Measurements from ENCODE around the gene RSPO3.

Gene RSPO3

DNA sequence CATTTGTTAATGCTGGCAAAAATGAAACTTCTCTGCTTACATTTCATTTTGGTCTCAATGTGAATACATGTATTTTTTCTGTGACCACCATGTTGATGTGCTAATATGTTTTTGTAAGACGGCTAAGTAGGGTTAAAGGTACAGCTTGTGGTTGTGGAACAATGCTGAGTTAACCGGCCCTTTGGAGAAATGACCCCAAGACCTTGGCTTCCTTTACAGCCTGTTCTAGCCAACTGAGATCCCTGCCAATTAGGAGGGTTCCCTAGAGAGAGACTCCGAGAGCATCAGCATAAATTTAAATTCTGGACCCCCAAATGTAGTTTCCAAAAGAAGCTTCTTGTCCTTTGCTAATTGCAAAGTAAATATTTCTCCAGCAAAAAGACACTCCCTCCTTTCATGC lies 44.4 kb downstream of the RSPO3 start:
- DNase-seq (ENCODE audit: low read depth in 2 of 2) = no peak

DNA sequence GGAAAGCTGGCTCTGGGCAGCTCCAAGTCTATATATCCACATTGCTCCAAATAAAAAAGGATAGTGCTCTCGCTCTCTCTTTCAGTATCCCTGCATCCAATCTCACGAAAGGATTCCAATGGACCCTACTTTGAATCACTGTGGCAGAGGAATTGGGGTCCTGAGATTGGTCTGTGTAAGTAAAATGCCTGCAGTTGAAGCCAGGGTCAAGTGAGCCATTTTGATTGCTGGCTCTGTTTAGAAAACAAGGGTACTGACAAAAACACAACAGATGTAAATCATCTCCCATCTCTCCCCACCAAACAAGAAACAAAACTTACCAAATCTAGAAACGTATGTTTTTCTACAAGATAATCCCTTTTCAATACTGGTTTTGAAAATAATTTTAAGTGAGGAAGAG lies 45.6 kb downstream of the RSPO3 start:
- no peak for DNase-seq (ENCODE audit: low read depth in 2 of 2)

DNA sequence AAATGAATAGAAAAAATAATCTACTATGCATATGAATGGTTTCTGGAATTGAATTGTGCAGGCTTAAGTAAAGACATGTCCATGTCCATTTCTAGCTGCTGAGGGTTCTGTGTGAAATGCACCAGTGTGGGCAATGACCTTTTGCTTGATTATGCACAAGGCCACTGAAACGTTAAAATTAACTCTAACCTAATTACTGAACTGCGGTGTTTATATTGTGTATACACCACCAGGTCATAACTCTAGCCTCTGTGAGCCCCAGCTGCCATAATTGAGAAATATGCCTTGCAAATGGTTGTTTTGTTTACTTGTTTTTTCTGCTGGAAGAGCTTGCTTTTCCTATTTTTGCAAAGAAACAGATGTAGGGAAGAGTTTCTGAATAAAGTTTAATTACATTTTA lies 46.1 kb downstream of the RSPO3 start:
- no peak for DNase-seq (ENCODE audit: low read depth in 2 of 2)

DNA sequence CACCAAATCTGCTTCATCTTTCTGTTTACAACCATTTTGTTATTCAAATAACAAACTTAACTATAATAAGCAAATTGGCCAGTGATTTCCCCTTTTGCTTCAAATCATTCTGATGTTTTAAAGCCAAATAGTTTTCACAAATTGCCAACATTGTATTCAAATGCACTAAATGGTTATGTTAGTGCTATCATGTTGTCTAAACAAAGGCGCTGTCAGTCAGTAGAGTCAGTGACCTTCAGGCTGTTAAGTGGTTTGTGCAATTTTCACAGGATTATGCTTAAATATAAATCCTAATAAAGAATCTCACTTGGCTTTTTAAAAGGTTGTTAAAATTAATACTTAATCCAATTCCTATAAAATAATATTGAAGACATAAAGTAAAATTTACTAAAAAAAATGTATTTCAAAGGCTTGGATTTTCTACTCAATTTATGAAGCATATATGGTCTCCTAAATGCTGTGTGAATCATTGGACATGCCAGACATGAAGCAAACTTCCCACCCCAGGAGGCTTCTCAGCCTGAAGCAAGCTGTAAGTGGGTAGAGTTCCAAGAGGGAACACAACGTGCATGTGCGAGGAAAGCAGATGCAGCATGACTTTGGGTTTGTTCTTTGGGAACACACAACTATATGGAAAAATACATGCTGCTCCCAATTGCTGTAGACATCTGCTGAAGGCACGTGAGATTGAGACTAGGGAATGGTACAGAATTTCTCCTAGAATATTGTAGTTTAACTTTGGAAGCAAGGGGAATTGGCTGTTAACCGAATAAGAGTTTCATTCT lies 54.9 kb downstream of the RSPO3 start:
- DNase-seq (ENCODE audit: low read depth in 2 of 2) = no peak

DNA sequence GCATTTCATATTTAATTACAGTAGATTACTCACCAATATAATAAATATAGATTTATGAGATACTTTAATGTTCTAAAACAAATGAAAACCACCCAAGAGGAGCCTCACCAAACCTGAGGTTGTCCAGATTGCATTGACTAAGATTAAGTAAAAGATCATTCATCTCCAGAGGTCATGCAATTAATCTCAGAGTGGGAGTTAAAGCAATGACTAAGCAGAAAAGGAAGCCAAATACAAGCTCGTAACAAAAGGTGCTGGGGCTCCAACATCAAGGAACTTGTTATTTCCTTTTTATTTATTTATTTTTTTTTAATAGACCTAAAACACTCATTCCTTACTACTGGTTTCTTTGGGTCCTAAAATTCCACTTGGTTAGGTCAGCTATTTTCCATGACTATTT lies 57.7 kb downstream of the RSPO3 start:
- no peak for DNase-seq (ENCODE audit: low read depth in 2 of 2)

DNA sequence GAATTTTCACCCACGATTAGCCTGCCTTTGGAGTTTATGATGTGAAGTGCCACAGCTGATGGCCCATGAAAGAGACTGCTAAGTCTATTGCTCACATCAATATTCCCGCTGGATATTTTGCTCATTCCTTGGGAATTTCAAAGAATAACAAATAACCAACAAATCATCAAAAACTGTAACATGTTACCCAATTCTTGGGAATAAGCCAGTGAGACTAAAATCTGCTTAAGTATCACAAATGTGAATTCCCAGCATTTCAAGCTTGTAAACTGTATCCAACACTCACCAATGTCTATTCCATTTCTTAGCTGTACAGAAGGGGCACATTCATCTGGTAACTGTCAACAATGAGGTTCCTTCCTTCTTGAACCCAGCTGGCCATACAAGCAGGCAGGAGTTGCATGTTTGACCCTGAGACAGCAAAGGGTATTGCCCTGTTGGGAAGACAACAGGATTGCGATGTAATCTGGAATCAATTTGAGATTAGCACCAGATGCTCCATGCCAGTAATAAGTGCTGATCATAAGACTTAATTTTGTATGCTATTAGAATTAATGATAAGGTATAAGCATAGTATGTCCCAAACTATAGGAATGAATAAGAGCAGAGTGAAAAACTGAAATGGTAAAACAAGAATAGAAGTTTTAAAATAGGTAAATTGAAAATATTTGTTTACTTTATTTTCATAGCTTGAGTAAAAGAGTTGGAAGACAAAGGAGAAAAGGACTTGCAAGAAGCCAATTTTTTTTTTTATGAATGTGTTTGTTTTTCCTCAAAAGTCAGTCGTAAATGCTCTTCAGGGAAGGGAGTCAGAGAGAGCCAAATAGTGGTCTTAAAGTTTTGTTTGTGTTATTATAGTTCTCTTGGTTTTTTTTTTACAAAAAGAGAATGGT lies 58.8 kb downstream of the RSPO3 start:
- DNase-seq (ENCODE audit: low read depth in 2 of 2) = no peak

DNA sequence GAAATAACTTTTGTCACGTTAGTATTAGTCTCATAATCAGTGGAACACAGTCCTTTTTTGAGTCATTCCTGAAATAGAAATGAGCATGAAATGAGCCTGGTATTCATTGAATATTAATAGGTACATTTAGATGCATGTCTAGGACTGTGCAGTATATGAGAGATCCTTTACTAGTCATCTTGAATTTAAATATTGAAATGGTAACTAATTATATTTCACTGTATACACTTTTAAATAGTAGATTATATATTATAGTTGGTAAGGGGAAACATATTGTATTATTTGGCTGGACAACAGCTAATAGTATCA lies 59.4 kb downstream of the RSPO3 start:
- DNase-seq (ENCODE audit: low read depth in 2 of 2) = no peak

DNA sequence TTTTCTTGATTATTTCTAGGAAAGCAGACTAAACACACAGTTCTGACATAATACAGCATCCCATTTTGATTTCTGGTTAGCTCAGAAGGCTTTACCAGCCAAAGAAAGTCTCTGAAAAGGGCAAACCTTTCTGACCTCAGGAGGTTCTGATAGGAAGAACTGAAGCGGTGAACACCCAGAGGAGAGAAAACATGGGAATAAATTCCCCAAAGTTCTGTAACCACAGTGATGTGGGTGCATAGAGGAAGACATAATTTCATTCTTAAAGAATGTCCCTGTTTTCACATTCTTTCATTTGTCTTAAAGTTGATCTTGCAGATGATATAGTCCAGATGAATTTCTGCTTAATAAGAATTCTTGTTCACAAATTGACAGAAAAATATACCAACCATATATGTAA lies 60.3 kb downstream of the RSPO3 start:
- DNase-seq (ENCODE audit: low read depth in 2 of 2) = no peak

DNA sequence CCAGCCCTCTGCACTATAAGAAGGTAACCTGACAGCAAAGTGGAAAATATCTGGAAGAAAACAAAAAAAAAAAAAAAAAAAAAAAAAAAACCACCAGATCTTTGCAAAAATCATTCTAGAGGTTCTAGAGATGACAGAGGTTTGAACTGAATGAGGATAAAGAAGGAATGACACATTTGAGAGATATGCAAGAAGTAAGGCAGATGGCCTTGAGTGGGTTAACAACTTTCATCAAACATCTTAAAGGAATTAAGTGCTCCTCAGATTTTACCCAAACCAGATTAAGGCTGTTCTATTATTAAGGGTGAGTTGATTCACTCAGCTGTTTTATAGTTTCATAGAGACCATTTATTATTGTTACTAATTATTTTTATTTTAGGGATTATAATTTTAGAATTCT lies 62.0 kb downstream of the RSPO3 start:
- DNase-seq (ENCODE audit: low read depth in 2 of 2) = no peak

DNA sequence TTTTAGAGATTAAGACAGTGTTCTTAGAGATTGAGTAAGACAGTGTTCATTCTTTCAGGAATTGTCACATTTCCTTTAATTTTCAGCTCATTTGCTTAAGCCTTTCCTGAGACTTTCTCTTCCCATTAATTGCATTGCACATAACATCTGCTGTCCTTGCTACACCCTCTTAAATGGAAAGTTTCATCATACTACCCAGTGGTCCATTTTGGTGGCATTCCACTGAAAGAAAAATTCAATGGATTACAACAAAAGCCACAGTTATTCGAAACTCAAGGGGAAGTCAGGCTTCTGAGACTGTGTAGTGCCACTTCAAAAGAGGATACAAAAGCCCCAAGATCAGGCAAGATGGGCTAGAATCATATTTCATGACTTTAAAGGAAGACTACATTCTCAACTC lies 64.0 kb downstream of the RSPO3 start:
- DNase-seq (ENCODE audit: low read depth in 2 of 2) = no peak

DNA sequence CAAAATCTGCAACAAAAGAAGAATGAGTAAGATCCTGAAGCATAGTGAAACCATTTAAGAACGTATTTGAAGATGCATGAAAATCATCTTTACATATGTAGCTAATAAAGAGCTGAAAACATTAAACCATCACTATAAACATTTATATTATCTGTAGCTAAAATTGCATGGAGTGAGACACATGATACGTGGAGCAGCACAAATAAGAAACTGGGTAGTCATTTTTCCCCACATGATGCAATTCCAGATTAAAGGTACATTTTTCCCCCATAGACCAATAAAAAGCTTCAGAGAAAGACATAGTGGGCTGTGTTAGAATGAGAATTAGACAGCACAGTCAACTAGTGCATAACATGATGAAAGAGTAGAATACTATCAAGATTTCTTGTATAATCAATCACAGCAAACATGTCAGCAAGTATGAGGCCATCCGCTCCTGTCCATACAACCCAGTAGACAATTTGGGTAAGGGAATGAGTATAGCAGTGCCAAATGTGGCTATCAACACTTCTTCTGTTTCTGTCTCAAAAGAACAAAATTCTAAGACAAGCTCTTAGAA lies 67.0 kb downstream of the RSPO3 start:
- no peak for DNase-seq (ENCODE audit: low read depth in 2 of 2)

DNA sequence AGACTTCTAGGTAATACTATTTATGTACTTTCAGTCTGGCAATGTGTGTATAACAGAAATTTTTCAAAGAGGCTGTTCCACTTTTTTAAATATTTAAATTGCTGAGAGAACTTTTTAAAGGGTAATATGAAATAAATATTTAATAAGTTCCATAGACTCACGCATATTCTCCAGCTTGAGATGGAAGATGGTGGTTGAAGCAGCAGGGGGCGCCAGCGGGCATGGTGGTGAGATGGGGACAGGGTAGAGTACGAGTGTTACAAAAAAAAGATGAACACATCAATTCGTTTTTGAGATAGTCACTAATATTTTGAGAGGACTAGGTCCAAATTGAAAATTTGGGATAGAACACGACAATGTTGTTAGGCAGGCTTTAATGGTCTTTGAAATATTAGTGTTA lies 68.4 kb downstream of the RSPO3 start:
- peak in 1 of 2 donors; percentile 8 for DNase-seq (ENCODE audit: low read depth in 2 of 2)

DNA sequence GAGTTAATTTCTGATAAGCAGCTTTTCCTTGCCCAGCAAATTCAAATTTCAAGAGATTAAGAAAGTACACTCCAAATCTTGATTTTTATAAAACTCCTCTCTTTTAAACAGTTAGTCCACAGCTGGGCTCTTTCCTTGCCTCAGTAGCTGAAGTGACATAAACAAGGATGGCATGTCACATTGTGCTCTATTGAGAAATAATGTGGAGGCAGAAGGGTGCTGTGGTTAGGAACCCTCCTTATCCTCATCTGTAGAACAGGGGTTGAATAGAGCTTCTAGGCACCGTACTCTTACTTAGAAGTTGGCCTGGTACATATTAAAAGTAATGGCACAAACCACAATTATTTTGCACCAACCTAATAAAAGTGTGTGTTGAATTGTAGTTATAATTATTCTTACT lies 70.3 kb downstream of the RSPO3 start:
- DNase-seq (ENCODE audit: low read depth in 2 of 2) = no peak

DNA sequence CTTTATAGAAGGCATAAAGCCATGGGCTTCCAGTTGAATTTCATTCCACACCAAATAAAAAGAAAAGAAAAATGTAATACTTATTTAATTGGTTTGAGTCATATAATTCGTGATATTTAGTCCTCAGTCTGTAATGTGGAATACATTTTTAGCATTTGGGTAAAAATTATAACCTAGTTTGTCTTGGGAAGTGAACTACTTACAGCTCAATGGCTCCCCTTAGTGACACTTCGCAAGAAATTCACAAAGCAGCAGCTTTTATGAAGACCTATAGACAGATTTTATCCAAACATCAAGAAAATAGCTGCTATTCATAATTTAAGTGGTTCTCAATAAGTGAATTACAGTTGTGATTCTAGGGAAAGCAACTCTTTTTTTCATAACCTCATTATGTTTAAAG lies 72.1 kb downstream of the RSPO3 start:
- DNase-seq (ENCODE audit: low read depth in 2 of 2) = no peak

DNA sequence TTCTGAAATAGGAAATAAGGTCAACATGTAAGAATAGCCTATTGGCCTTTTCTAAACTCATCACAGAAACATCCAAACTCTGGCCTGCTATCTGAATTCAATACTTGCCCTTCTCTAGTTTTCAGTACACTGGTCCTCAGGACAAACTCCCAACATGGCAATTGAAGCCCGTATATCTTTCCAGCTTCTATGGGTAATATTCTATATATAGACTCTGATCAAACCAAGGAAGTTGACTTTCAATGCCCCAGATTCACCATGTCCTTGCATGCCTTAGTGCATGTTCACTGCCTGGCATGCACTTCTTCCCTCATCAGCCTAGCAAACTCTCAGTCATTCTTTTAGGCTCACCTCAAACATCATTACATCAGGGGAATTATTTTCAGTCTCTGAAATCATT lies 73.2 kb downstream of the RSPO3 start:
- DNase-seq (ENCODE audit: low read depth in 2 of 2) = no peak

DNA sequence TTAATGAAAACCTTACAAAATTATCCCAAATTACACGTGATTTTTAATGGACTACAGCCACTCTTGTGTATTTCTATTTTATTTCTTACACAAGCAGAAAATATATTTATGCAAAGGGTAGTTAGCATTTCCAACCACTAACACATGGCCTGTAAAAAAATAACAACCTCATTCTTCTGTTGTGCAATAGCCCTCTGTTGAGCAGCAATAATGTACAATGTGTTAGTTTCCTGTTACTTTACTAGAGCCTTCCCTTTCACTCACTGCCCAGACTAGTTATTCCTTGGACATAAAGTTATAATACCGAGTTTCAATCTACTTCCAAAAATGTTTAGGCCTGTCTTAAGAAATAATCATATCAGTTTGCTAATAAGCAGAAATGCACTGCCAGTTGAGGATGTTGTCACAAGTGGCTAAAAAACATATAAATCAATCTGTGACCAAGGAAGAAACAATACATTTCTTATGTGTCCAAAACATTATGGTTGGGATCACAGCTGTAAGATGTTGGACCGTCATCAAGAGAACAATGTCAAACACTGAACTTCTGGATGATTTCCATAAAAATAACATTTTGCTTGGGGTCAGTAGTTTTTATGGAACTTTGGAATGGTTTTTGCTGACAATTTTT lies 74.6 kb downstream of the RSPO3 start:
- DNase-seq (ENCODE audit: low read depth in 2 of 2) = no peak

DNA sequence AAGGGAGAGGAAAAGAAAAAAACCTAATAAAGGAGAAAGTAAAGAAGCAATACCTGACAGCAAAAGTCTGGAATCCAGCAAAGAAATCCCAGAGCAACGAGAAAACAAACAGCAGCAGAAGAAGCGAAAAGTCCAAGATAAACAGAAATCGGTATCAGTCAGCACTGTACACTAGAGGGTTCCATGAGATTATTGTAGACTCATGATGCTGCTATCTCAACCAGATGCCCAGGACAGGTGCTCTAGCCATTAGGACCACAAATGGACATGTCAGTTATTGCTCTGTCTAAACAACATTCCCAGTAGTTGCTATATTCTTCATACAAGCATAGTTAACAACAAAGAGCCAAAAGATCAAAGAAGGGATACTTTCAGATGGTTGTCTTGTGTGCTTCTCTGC lies 77.4 kb downstream of the RSPO3 start:
- DNase-seq (ENCODE audit: low read depth in 2 of 2) = no peak

DNA sequence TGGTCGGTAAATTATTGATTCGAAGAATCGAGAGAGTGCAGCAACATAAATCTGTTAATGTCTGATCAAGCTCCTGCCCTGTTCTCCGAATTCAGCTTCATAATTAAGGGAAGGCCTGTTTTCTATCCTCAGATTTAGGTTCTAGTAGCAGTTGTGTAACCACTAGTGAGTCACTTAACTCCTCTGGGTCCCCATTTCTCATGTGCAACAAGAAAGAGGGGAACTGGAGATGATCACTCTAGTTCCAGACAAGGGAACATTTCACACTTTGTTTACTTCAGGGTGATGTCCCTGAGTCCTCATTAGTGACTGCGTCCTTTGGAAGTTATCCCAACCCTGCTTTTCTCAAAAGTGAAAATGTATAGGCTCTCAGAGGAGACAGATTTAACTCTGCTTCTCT lies 80.1 kb downstream of the RSPO3 start:
- DNase-seq (ENCODE audit: low read depth in 2 of 2) = no peak

DNA sequence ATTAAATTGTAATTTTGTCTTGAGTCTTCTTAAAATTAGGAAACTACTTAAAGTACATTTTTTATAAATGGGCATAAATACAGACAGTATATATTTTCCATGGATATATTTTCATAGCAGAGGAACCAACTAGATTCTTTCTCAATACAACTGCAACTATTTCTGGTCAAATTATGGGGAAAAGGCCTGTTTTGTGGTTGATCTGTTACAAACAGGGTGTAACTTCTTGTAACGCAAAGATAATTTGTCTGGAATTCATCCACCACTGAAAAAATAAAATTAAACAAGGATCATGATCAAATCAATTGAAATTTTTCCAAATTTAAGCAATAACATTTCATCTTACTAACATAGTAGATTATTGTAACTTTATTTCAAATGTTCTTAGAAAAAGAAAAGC lies 81.0 kb downstream of the RSPO3 start:
- no peak for DNase-seq (ENCODE audit: low read depth in 2 of 2)

DNA sequence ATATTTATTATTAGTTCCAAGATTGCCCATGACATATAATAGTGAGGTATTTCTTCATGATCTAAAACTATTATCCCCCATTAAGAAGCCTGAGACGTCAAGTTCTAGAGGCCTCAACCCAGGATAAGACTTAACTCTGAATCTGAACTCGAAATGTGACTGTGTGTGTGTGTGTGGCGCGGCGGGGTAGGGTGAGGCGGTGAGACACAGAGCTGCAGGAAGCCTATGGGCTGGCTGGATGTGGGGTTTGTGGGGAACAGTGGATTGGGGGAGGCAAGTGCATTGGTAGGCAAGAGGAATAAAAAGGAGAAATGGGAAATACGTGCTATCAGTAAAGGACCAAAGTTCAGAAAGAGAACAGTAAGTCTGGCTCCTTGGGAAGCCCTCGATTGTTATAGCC lies 81.6 kb downstream of the RSPO3 start:
- DNase-seq (ENCODE audit: low read depth in 2 of 2) = no peak

DNA sequence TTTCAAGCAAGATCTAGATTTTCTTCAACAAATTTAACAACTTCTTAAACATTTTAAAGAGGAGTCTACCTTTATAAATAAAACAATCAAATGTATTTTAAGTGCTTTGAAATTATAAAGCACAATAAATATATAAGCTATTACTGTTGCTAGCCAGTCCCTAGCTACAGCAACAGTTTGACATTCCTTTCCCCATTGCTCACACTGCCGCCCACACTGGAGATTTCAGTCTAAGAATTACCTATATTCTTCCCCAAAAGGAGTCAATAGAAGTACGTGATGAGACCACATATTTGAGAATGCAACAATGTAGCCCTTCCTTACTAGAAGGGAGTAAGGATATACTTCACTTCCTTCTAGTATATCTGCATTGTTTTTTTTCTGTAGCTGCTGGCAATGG lies 82.8 kb downstream of the RSPO3 start:
- no peak for DNase-seq (ENCODE audit: low read depth in 2 of 2)

DNA sequence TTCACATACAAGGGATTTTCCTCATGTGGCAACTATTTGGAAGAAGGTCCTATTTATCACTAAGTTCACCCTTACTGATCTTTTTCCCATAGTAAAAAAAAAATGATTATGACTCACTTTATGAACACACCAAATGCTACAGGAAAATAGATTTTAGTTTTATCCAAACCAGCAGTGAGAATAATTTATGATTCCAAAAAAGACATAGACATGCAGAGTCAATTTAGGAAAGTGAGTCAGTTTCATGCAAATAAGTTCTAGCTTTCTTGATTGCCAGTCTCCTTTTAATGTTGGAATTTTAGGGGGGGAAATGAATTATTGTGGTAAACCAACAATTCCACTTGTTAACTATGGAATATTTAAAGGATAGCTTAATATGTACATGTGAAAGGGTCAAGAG lies 84.2 kb downstream of the RSPO3 start:
- DNase-seq (ENCODE audit: low read depth in 2 of 2) = no peak

DNA sequence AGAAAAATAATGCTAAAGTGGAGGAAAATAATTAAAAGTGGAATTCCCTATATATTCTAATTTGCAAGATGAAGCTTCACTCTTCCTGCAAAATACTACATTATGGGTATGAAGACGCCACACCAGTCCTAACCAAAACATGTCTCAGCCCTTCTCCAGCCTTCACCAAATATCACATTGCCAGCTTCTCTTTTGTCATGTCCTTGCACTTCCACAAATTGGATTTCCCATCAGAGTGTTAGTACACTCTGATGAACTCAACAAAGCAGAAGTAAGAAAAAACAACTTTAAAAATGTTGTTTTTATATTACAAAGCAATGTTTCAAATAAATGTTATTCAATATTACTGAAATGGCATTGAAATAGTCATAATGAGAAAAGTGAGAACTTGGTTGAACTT lies 85.8 kb downstream of the RSPO3 start:
- no peak for DNase-seq (ENCODE audit: low read depth in 2 of 2)

Measured in stimulated activated CD8-positive, alpha-beta memory T cell treated with anti-CD3 and anti-CD28 coated beads, Interleukin-15, amount 100 ng/mL, for 4 hours (primary cell).